ENCODE data around the gene AMER3. TPM values are rescaled to one million over a fixed set of nuclear protein-coding genes. Genes with fewer than 3 reads are reported as not detected.

The AMER3 gene
- total RNA-seq, 1 experiment from 2014 or later = not detected

GRCh38 chr2:130785466-130786055, 30.2 kb downstream of the AMER3 start:
- Histone ChIP-seq H3K9me3 (ENCODE audit: low read depth, low read length, poor library complexity, severe bottlenecking) (no peaks in the 10 kb centered on the region), H3K4me3 (ENCODE audit: low read depth, low read length, poor library complexity, severe bottlenecking) (no peak overlapping the region), H3K36me3 (ENCODE audit: insufficient read depth, low read length, poor library complexity, severe bottlenecking) (no peaks in the 10 kb centered on the region), H3K27ac (ENCODE audit: low read depth, low read length, poor library complexity, severe bottlenecking) (no peak overlapping the region), H3K4me1 (ENCODE audit: insufficient read depth, low read length, poor library complexity, severe bottlenecking) (no peaks in the 10 kb centered on the region), H3K27me3 (replicated peaks; ENCODE audit: insufficient read depth, low read depth, low read length, poor library complexity) (peaks cover 8% of the 10 kb centered on the region)
- DNase-seq (ENCODE audit: low spot score) = no peak
- intact Hi-C loops (cut with micrococcal nuclease; ENCODE audit: unreplicated experiment) = no loop called here
- CTCF ChIA-PET = no interaction called here
- BruUV-seq (replicated peaks) = no TSS peak
- POLR2A ChIA-PET (ENCODE audit: low non-redundant PET) = no interaction called here
- no peak for TF ChIP-seq CTCF (conservative IDR thresholded peaks at IDR 0.05; ENCODE audit: low read depth, low read length)
- no peak for TF ChIP-seq EZH2 (IDR thresholded peaks at IDR 0.05; ENCODE audit: borderline replicate concordance, low read depth, low read length, poor library complexity, severe bottlenecking)

- Histone ChIP-seq H3K4me3 (ENCODE audit: low read depth, low read length, poor library complexity, severe bottlenecking) (no peak overlapping the region), H3K36me3 (ENCODE audit: insufficient read depth, low read length, poor library complexity, severe bottlenecking) (no peaks in the 10 kb centered on the region), H3K9me3 (ENCODE audit: low read depth, low read length, poor library complexity, severe bottlenecking) (no peaks in the 10 kb centered on the region), H3K4me1 (ENCODE audit: insufficient read depth, low read length, poor library complexity, severe bottlenecking) (no peaks in the 10 kb centered on the region), H3K27ac (ENCODE audit: low read depth, low read length, poor library complexity, severe bottlenecking) (no peak overlapping the region), H3K27me3 (replicated peaks; ENCODE audit: insufficient read depth, low read depth, low read length, poor library complexity) (peaks cover 8% of the 10 kb centered on the region)
- CTCF ChIA-PET = no interaction called here
- POLR2A ChIA-PET (ENCODE audit: low non-redundant PET) = no interaction called here
- BruUV-seq (replicated peaks) = no TSS peak
- DNase-seq (ENCODE audit: low spot score) = no peak
- intact Hi-C loops (cut with micrococcal nuclease; ENCODE audit: unreplicated experiment) = no loop called here
- no peak for TF ChIP-seq CTCF (conservative IDR thresholded peaks at IDR 0.05; ENCODE audit: low read depth, low read length)
- TF ChIP-seq EZH2 (IDR thresholded peaks at IDR 0.05; ENCODE audit: borderline replicate concordance, low read depth, low read length, poor library complexity, severe bottlenecking) = no peak
Observed at GRCh38 chr2:130786076-130786475, 30.7 kb downstream of the AMER3 start.

- Histone ChIP-seq H3K9me3 (ENCODE audit: low read depth, low read length, poor library complexity, severe bottlenecking) (no peaks in the 10 kb centered on the region), H3K4me3 (ENCODE audit: low read depth, low read length, poor library complexity, severe bottlenecking) (no peak overlapping the region), H3K27ac (ENCODE audit: low read depth, low read length, poor library complexity, severe bottlenecking) (no peak overlapping the region), H3K27me3 (replicated peaks; ENCODE audit: insufficient read depth, low read depth, low read length, poor library complexity) (peaks cover 8% of the 10 kb centered on the region), H3K4me1 (ENCODE audit: insufficient read depth, low read length, poor library complexity, severe bottlenecking) (no peaks in the 10 kb centered on the region), H3K36me3 (ENCODE audit: insufficient read depth, low read length, poor library complexity, severe bottlenecking) (no peaks in the 10 kb centered on the region)
- no TSS peak for BruUV-seq (replicated peaks)
- POLR2A ChIA-PET (ENCODE audit: low non-redundant PET) = no interaction called here
- CTCF ChIA-PET = no interaction called here
- TF ChIP-seq EZH2 (IDR thresholded peaks at IDR 0.05; ENCODE audit: borderline replicate concordance, low read depth, low read length, poor library complexity, severe bottlenecking) = no peak
- TF ChIP-seq CTCF (conservative IDR thresholded peaks at IDR 0.05; ENCODE audit: low read depth, low read length) = no peak
- intact Hi-C loops (cut with micrococcal nuclease; ENCODE audit: unreplicated experiment) = no loop called here
- DNase-seq (ENCODE audit: low spot score) = no peak
Observed at GRCh38 chr2:130787841-130788240, 32.5 kb downstream of the AMER3 start.
